HG03442 (cell line): ENCODE data around the gene GALNT15.

Experiments
- ATAC-seq: cut with Tn5 transposase; IDR thresholded peaks from one replicate; pipeline ENCODE4 v1.9.1; 2021; ENCODE audit warnings: mild to moderate bottlenecking, moderate library complexity; ENCODE audit not compliant: unreplicated experiment

GALNT15 gene, protein sequence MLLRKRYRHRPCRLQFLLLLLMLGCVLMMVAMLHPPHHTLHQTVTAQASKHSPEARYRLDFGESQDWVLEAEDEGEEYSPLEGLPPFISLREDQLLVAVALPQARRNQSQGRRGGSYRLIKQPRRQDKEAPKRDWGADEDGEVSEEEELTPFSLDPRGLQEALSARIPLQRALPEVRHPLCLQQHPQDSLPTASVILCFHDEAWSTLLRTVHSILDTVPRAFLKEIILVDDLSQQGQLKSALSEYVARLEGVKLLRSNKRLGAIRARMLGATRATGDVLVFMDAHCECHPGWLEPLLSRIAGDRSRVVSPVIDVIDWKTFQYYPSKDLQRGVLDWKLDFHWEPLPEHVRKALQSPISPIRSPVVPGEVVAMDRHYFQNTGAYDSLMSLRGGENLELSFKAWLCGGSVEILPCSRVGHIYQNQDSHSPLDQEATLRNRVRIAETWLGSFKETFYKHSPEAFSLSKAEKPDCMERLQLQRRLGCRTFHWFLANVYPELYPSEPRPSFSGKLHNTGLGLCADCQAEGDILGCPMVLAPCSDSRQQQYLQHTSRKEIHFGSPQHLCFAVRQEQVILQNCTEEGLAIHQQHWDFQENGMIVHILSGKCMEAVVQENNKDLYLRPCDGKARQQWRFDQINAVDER

GRCh38 chr3:16174389-16174788 lies at the start of gene GALNT15:
Gene GALNT15, plus strand, starts transcription at chr3:16174680. Its CDS starts 472 bp downstream, at chr3:16175152.
- ATAC-seq: no peak

DNA sequence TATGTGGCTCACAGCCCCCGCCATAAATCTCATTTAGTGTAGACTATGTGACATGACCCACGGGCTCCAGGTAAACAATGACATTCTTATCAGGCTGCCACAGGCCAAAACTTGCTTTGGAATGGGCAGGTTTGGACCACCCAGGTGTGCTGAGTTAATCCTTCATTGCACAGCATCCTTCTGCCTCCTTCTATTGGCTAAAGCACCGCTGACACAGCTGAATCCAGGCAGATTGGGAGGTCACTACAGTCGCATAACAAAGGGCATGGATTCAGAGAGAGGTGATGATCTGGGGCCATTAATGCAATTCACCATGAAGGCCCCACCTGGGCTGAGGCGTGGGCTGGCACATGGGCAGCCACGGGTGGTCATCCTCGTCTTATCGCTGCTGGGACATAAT lies 47.8 kb upstream of the GALNT15 start:
- ATAC-seq: no peak

- no peak for ATAC-seq
Measured at GRCh38 chr3:16127249-16127648, 47.2 kb upstream of the GALNT15 start.

GRCh38 chr3:16130066-16130465 lies 44.4 kb upstream of the GALNT15 start:
- no peak for ATAC-seq

DNA sequence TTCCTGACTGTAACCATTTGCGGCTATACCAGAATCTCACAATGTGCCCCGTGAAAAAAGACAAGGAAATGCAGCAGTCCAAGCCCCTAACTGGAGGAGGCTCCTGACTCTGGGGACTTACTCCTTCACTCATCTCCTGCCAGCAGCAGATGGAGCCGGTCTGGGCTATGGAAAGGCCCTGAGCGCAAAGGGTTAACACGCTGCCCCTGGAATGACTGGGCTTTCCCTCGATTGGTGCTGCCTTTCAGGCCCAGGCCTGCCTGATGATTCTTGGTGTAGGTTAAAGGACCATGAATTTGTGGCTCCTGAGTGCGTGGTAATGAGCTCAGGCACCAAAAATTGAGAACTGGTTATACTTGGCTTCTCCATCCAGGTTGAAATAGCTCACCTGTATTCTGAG lies 42.3 kb upstream of the GALNT15 start:
- no peak for ATAC-seq

DNA sequence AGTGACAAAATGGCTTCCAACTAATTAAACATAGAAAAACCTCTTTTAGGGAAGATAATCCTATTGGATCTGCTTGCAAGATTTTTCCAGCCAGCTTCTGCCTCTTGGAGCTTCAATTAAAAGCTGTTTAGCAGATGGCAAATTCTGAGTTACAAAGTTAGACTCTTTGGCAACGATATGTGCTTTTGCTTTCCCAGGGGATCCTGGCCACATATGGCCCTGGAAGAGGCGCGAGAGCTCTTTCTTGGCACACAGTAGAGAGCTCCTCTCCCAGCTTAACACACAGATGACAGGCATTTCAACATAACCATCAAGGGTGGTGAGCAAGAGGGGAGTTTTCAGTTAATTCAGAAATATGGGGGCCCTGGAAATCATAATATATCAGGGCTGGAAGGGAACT lies 41.6 kb upstream of the GALNT15 start:
- ATAC-seq: no peak

GRCh38 chr3:16134173-16134928 lies 40.1 kb upstream of the GALNT15 start:
- no peak for ATAC-seq

- ATAC-seq: no peak
Measured at GRCh38 chr3:16136055-16136454, 38.4 kb upstream of the GALNT15 start.

DNA sequence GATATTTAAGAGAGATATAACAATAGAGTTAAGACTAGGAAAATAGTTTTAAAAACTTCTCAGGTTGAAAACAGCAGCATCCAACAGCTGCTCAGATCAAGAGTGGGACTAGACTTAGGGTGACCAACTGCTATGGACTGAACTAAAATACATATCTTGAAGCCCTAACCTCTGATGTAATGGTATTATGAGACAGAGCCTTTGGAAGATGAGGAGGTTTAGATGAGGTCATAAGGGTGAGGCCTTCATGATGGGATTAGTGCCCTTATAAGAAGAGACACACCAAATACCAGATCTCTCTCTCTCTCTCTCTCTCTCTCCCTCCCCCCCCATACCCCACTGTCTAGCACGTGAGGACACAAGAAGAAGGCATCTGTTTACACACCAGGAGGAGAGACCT lies 37.4 kb upstream of the GALNT15 start:
- ATAC-seq: no peak

GRCh38 chr3:16137977-16138376 lies 36.5 kb upstream of the GALNT15 start:
- ATAC-seq: no peak

- ATAC-seq: no peak
Measured at GRCh38 chr3:16140116-16140893, 34.2 kb upstream of the GALNT15 start.

DNA sequence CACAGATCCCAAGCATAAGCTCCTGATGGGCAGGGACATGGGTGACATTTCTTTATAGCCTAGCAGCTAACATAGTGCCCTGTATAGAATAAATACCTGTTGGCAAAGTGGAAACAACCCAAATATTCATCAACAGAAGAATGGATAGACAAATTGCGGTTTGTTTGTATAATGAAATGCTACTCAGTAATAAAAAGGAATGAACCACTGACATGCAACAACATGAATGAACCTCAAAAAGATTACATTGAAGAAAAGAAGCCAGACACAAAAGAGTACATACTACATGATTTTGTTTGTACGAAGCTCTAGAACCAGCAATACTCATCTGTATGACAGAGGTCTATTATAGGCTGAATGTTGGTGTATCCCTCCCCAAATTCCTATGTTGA lies 33.6 kb upstream of the GALNT15 start:
- no peak for ATAC-seq

DNA sequence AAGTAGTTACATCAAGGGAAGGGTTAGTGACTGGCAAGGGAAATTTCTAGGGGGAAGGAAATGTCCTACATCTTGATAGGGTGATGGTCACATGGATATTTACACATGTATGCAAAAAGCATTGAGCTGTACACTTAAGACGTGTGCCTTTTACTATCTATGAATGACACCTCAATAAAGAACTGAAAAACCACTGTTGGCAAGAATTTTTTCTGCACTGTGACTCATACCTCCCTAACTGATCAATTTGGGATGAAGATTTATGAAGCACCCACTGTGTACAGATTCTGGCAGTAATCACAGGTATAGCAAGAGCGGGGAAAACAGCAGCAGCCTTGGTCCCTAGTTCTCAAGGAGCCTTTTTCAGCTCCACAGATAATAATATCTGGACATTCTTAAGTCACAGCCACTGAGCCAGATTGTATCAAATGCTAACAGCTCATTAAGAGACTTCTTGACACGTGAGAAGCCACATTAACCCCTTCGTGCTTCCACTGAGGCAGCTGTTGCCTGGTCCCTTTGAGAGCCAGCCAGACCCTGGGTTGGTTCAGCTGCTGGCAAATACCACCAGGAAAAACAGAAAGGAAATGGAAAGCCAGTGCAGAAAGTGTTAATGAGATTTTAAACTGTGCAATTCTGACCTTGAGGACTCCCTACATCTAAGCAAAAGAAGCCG lies 32.0 kb upstream of the GALNT15 start:
- ATAC-seq: no peak

DNA sequence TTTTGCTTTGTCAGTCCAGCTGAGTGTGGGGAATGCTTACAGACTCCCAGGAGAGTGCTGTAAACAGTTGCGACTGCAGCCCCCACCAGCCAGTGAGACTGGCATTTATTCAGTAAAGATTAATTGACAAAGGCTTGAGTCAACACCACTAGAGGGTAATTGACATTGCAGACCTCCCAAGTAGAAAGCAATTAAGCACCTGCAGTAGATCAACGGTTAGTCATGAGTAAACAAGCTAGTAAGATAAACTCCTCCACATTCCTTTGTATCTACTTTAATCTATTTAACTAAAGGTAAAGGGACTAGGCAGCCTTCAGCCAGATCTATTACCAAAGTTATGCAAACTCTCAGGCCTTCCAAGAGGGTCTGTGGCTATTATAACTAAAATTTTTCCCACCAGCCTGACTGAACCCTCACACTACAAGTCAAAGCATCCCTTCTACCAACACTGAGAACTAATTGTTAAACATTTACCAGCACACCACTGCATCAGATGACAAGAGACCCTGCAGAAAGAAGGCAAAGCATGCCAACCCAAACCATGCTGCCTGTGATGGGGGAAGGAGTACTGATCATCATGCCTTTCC lies 30.5 kb upstream of the GALNT15 start:
- no peak for ATAC-seq

DNA sequence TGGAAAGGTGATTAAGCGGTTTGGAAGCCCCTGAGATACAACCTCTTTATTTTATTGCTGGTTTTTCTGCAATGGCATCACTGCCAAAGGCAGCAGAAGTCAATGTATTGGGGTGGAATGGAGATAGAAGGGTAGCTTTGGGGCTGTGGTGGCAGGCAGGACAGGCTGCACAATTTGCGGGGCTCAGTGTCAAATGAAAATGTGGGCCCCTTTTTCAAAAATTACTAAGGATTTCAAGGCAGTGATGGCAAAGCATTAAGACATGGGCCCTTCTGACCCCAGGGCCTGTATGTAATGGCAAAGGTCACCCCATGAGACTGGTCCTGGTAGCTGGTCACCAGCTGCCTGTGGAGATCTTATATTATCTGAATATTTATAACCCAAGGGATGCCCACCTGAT lies 29.3 kb upstream of the GALNT15 start:
- no peak for ATAC-seq

DNA sequence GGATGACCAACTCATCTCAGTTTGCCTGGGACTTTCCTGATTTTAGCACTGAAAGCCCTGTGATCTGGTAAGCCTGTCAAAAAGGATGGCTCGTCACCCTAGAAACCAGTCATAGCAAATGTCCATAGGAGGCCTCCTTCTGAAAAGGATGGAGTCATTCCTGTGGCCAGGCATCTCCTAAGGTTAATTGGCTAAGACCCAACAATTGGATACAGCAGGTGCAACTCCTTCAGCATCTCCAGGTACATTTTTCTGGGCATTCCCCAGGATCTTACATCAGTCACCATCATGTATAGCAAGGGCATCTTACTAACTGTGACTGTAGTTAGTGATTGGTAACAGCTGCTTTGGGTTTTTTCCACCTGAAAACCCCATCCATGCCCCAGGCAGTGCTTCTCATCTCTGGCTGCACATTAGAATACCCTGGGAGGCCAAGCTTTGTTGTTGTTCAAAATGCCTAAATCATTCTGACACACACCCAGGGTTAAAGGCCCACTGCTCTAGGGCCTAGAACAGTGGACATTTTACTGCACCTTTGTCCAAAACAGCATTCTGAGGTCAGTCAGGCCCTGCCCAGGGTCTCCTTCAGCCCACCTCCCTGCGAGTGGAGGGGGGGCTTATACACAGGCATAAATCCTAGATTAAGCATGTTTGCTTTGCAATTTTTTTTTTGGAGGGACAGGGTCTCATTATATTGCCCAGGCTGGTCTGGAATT lies 28.3 kb upstream of the GALNT15 start:
- ATAC-seq: no peak

GRCh38 chr3:16147220-16147994 lies 27.1 kb upstream of the GALNT15 start:
- no peak for ATAC-seq

DNA sequence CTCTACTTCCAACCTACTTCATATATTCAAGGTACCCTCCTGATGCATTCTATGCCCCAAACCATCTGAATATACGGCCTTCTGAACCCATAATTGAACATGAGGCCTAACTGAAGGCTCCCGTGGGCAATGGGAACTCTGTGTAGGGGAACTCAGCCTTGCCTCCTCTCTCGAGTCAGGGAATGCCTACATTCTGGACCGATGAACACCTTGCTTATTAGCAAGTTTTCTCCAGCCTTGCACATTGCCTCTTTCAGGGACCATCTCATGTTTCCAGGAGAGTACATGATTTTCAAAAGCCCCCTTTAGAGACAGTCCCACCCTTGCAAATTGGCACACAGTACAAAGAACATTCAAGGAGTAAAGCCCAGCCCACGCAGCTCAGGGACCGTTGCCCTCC lies 26.3 kb upstream of the GALNT15 start:
- ATAC-seq: no peak

DNA sequence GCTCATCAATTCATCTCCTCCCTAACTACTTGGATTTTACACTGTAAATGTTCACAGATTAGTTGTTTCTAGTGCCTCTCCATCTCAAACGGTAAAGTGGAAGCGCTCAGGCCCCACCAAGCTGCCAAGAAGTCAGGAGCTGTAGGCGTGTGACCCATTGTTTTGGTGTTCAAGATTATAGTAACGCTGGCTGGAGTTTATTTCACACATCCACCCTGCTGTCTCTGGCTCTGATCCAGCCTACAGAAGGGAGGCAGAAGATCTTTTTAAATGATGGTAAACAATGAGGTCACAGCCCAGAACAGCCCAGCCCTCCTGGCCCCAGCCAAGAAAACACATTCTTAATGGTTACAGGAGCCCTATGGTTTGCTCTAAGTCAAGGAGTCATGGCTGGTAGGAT lies 25.7 kb upstream of the GALNT15 start:
- ATAC-seq: no peak
